HG02571 (cell line): ENCODE results near the gene MAGOHB.
"Not testable (repeated sequence)": the region's sequence is repeated elsewhere in the genome, so short reads cannot be mapped to it uniquely, and the experiment has no call there.

ENCODE experiments used
- ATAC-seq: cut with Tn5 transposase; IDR thresholded peaks from one replicate; pipeline ENCODE4 v1.9.1; 2021; ENCODE audit warnings: mild to moderate bottlenecking, moderate library complexity; ENCODE audit not compliant: unreplicated experiment

MAGOHB gene

DNA sequence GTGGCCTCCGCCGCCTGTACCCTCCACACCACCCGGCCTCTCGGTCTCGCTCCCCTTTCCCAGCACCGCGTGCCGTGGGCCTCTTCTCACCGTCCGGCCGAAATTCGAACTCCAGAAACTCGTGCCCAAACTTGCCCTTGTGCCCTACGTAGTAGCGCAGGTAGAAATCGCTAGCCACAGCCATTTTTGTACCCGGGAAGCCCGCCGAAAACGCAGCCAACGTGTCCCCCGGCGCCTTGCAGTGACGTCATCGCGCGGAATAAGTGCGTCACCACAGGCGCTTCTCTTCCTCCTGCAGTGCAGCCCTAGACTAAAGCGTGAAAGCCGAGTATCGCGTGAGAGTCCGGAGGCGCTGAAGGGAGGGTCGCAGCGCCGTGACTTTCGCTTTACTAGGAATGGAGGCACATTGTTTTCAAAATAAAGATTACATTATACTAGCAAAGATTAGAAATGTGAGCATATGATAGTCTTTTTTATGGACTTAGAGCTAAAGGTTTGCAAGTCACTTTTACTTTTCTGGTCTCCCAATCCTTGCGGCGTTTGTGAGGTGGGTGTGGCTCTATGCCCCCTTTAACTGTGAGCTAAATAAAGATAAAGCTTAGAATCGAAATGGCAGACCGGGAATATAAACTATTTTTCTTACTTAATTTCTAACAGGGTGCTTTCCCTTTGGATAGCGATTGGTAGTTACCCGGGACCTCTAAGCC, at the start of gene MAGOHB:
TSS of gene MAGOHB (minus strand) at position 261 of the 707 bp plus-strand sequence. CDS start at position 184, 77 bp downstream.
- peak; percentile 94 for ATAC-seq

DNA sequence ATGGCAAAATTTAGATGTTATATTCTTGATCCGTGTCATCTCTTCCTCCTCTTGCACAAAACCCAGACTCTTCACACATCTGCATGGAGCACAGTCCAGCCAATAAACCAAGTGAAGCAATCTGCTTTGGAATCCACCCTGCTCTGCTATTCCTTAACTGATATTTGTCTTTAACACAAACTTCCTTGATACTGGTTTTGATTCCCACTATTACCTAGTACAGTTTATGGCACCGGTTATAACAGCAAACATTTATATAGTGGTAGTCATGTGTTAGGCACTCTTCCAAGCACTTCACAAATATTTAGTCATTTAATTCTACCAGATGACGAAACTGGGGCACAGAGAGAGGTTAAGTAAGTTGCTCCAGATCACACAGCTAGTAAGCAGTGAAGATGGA, 47.9 kb upstream of the MAGOHB start:
- ATAC-seq = no peak

DNA sequence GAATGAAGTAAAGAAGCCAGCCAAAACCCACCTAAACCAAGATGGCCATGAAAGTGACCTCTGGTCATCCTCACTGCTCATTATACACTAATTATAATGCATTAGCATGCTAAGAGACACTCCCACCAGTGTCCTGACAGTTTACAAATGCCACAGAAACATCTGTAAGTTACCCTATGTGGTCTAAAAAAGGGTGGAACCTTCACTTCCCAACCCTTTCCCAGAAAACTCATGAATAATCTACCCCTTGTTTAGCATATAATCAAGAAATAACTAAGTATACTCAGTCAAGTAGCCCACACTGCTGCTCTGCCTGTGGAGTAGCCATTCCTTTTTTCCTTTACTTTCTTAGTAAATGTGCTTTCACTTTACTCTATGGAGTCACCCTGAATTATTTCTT, 40.6 kb upstream of the MAGOHB start:
- ATAC-seq = no peak

DNA sequence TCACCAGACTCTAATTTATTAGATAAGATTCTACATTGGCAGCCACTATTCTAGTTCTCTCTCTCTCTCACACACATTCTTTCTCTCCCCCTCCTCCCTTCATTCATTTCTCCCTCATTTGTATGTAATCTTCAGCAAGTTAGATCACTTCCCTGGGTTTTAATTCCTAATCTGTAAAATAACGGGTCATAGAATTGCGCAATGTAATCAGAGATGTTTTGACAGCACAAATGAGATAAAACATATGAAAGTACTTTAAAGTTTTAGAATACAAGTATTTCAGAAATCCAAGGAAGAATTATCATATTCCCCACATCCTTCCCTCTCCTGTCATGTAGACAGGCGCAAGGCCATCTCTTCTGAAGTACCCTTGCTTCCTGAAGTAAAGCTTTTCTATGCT, 38.8 kb upstream of the MAGOHB start:
- ATAC-seq = no peak

DNA sequence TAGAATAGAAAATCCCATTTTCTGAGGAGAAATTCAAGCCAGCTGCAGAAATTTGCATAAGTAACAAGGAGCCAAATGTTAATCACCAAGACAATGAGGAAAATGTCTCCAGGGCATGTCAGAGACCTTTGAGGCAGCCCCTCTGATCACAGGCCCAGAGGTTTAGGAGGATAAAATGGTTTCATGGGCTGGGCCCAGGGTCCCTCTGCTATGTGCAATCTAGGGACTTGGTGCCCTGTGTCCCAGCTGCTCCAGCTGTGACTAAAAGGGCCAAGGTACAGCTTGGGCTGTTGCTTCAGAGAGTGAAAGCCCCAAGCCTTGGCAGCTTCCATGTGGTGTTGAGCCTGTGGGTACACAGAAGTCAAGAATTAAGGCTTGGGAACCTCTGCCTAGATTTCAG, 33.2 kb upstream of the MAGOHB start:
- ATAC-seq = not testable (repeated sequence)

DNA sequence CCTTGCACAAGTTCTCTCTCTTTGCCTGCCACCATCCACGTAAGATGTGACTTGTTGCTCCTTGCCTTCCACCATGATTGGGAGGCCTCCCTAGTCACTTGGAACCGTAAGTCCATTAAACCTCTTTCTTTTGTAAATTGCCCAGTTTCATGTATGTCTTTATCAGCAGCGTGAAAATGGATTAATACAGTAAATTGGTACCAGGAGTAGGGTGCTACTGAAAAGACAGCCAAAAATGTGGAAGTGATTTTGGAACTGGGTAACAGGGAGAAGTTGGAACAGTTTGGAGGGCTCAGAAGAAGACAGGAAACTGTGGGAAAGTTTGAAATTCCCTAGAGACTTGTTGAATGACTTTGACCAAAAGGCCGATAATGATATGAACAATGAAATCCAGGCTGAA, 32.5 kb upstream of the MAGOHB start:
- no peak for ATAC-seq

DNA sequence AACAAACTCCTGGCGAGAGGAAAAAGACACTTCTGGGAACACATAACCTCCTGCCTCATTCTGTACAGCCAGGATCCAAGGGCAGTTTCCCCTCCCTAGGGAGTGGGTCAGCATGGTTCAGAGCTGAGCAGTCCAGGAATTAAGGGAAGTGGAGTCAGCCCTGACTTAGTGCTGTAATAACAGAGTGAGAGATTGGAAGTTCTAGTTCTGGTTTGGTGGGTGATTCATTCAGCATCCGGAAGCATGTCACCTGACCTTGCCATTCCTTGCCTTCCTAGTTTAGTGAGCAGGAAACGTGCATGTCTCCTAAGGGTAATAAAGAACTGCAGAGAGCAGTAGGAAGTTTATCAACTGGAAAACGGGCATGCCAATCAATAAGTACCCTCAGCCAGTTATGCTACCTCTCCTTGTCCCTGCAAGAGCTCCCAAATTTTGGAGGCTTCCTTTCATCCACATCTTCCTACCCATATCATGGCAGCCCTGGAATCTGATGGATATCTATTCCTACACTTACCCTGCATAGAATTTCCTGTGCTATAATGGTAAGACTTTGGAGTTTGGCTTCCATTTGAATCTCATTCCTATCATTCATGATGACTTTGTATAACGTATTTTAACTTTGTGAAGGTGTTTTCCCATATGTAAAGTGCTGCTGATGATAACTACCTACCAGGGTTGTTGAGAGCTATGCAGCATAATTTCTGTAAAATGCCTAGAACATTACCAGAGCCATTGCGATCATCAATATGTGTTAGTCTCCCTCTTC, 28.5 kb upstream of the MAGOHB start:
- no peak for ATAC-seq

DNA sequence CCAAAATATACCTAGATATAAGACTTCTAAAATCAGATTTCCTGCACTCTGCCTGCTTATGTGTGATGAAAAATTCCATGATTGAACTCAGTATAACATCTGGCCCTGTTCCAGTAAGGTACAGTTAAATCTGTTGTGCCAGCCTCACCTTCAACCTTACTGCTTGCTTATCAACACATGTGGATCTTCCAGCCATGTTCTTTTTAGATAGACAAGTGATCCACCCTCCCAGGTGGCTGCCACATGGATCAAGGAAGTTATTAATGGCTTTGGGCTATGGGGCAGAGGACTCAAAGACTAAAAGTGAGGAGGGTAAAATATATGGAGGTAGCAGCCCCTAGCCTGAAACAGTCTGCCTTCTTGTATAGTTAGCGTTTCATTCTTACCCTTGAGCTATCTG, 25.3 kb upstream of the MAGOHB start:
- ATAC-seq = no peak

DNA sequence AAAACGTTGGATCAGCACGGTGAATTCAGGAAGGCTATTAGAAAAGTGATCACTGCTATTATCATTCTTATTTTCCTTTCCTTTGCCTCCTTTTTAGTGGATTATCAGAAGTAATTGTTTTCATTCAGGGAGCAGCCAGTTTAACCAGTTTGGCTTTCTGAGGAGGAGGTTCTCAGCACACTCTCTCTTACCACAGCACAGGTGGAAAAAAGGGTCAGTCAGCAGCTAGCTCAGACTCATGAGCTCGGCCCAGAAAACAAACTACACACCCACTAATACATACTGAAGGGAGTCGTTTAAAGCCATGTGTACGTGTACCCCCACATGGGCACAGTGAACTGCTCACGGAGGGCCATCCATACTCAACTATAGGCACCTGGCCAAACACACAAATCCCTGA, 23.2 kb upstream of the MAGOHB start:
- ATAC-seq = no peak

DNA sequence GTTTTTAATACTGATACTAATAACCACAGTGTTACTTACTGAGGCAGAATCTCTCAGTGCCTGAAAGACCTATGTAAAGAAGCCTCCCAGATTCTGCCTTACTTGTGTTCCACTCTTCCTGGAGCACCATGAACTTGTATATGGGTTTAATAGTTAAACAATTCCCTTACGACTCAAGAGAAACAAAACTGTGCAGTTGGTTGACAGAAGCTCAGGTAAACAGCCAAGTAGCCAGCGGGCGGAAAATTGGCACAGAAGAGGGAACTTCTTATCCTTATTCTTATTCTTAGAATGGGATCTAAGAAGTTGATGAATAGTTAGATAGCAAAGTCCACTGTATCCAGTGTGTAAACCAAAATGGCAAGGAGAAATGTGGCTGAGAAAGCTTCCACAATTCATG, 22.7 kb upstream of the MAGOHB start:
- no peak for ATAC-seq

DNA sequence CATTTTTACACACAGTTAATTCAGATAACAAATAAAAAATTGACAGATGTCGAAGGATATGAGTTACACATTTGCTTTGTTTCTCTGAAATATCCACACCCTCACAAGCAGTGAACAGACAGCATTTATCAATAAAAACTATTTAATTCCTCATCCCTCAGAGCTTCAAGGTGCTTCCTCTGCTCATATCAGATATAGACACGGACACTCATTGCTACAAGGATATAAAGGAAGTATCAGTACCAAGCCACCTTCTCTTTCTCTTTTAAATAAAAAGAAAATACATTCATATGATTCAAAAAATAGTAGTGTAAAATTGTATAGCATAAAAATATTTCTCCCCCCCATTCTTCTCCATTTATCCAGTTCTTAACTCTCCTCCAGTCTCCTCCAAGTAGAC, 21.9 kb upstream of the MAGOHB start:
- ATAC-seq = no peak

DNA sequence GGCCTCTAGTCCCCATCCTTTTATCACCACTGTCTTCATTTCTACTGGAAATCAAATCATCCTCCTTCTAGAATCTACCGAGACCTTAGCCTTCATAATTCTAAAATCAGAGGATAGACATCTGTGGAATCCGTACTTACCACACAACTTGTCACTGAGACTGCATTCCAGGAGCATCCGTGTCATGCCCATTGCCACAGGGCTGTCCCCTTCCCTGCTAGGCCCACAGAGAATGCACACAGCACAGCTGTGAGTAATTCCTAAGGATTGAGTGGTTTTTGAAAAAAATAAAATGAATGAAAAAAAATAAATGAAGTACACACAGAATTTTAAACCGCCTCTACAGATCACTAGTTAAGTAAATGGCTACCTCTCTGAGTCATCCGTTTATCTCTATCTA, 21.0 kb upstream of the MAGOHB start:
- ATAC-seq = no peak

DNA sequence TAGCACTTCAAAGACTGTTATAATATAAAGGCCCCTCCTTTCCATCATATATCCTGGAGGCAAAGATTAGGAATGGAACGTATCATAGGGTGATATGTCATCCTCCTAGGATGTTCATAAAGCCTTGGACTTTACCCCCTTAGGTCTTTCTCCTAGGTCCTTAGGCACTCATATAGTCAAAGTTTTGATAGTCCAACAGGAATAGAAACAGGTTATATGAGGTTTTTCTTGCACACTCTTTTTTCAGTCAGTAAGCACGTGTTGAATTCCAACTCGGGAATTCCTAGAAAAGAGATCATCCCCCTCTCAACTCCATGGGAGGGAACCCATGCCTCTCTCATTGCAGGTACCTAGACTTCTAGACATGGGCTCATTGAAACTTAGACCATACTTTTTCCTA, 20.1 kb upstream of the MAGOHB start:
- no peak for ATAC-seq

DNA sequence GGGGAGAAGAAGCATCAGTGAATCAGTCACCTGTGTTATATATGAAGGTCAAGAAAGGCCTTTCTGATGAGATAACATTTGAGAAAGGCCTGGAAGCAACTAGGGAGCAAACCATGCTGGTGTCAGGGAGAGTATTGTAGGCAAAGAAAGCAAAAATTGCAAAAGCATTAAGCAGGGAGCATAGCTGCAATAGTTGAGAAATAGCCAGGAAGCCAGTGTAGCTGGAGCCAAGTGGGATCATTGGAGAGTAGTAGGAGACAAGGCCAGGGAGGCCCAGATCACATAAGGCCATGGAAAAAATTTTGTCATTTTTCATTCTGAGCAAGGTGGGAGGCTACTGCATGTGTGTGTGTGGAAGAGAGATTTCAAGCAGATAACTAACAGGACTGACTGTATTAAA, 18.8 kb upstream of the MAGOHB start:
- ATAC-seq = no peak

DNA sequence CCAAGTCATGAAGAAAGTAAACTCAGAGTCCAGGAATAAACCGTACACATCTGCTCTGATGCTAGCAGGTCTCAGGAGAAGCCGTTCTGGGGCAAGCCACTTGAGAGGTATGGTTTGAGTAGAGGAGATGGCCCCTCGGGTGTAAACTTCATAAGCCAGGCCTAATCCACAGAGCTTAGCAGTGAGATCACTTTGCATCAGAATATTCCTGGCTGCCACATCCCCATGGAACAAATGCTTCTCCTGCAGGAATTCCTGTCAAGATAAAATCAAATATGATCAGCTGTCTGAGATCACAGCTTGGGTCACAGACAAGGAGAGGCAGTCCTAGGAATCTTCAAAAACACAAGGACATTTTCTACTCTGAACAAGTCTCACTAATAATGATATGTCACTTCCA, 11.2 kb upstream of the MAGOHB start:
- ATAC-seq = no peak

DNA sequence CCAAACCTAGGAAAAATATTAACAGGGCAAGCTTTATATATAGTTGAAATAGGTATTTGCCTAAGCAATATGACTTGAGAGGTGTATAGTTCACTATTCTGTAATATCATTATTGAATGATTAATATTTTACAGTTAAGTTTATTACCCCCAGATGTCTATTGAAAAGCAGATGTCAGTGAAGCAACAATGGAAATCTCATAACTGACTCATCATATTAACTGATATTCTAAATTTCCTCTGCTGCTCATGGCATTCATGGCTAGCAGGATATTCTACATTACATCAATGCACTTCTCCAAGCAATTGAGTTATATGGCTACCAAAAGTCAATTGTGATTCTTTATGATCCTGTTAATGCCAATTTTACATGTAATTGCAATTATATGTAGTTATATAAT, 9.7 kb upstream of the MAGOHB start:
- no peak for ATAC-seq

DNA sequence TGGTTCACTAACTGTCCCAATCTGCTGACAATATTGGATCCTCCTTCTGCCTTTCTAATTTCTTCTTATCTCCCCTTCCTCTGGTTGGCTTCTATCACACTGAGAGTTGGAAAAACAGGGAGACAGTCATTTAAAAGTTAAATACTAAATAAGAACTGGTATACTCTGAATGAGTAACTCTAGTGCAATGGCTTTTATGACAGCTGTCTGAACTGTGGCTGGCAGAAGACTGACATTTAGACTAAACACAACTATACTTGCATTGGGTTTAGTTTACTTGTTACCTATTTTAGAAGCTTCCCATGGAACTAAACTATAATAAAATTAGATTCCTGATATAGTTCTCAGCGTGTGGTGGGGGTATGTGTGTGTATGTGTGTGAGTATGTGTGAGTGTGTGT, 7.9 kb upstream of the MAGOHB start:
- ATAC-seq = no peak

DNA sequence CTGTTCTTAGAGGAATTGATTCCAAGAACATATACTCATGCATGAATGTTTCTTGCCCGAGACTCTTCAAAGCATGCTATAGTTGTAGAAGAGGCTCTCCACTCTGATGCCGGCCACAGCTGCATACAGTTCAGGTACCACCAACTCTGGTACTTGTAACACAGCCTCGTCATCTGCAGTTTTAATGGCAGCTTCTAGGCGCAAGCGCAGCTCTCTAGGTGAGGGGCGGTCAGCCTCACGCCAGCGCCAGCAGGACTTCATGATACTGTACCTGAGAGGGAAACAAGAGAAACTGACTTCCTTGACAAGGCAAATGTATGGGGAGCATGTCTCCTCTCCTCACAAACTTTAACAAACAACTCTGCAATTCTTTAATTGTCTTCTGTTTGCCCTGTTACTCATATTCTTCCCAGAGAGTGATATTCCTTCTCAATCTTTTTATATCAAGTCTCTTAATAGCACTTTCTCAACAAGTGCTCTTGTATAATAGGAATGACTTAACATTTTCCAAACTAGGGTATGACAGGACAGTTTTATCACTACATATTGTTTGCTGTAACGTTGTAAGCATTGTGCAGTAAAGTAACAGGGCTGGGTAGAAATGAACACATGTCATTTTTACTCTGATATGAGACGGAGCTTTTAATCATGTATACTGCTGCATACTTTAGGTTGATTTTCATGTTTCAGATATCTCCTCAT, 6.8 kb upstream of the MAGOHB start:
- ATAC-seq = no peak

DNA sequence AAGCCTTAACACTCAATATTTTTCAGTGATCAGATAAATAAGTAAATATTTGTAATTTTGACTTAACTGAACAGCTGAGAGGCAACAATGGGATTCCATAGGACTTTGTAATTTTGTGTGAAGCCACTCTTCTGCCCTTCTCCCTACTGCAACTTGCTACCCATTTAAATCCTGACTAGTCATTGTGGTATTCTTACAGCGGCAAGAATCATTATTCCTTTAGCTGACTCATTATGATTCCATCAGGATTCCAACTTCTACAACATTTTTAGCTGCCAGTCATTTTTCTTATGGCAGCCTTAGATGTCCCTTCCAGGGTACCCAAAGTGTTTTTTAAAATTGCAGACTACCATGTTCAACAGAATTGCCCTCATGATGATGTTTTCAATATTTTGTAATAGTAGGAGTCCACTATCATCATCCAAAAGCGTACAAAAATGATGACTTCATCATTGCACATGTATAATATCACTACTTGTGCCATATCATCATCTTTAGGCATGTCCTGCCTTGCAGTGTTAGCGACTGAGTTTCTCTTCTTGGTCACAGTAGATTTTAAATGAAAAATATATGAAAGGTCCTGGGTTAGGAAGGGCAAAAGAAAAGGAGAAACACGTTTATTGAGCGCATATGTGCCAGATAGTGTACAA, 5.1 kb upstream of the MAGOHB start:
- ATAC-seq = no peak

DNA sequence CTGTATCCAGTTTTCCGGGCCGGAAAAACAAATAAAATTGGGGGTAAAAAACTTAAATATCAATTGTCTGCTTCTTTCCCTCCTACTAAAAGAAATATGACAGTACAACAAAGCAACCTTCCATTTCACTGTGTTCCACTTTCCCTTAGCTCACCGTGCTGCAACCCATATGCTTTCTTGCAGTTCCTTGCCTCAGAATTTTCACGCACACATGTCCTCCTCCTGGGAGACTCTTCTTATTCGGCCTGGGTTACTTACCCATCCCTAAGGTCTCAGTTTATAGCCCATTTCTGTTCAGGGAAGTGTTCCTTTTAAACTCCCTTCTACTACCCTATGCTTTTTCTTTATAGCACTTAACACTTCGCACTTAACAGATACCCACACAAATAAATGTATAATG, 4.5 kb upstream of the MAGOHB start:
- no peak for ATAC-seq

DNA sequence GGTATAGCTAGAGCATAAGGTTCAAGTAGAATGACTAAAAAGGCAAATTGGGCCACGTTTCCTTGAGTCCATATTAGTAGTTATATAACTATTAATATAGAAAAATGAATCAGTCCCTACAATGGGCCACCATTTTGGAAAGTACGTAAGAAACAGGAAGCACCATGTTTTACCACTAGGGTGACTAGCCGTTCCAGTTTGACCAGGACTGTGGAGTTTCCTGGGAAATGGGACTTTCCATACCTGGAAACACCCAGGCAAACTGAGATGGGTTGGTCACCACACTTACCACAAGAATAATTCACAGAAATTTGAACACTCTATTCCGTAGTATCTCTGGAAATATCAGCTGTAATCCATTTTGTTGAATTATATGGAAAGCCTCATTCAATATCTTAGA, 2.1 kb upstream of the MAGOHB start:
- no peak for ATAC-seq

DNA sequence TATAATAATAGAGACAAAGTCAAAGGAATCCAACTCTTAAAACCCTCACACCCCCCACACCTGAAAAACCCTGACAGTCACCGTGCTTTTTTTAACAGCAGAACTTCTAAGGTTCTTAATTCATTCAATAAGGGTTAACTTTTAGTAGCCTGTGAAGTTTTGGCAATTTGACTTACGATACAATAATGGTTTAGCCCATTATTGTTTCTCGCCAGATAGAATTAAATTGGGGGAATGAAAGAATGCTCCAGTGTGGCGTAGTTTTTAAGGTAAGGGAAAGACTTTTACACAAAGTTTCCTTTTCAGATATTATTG, 604 bp upstream of the MAGOHB start:
- ATAC-seq = no peak
